IPS DF 19.7 (cell line): Measurements from ENCODE around the gene GSN.

Source experiments
- DNase-seq: peaks from one replicate; pipeline ENCODE4 v3.0.0-alpha.2; 2013; ENCODE audit warnings: low read depth, low spot score

The GSN gene

DNA sequence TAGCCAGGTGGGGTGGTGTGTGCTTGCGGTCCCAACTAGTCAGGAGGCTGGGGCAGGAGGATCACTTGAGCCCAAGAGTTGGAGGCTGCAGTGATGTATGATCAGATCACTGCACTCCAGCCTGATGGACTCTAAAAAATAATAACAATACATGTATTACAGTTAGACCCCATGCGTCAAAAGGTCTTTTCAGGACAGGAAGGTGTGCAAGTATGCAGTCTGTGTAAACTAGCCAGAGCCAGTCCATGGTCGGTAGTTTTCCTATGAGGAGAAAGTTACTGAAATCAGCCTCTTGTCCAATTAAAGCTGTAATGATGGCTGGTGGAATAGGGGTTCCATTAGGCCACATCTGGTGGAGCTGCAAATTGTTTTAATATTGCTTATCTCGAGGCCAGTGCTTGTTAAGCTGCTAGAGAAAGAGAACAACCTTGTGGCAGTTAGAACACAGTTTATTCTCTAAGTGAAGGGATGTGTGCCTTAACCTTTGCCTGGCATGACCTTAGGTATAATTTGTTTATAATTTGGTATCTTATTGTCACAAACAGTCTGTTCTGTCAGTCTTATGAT lies 103.6 kb downstream of the GSN start:
- no peak for DNase-seq

GRCh38 chr9:121372239-121373010 lies 104.5 kb downstream of the GSN start:
- DNase-seq = no peak

DNA sequence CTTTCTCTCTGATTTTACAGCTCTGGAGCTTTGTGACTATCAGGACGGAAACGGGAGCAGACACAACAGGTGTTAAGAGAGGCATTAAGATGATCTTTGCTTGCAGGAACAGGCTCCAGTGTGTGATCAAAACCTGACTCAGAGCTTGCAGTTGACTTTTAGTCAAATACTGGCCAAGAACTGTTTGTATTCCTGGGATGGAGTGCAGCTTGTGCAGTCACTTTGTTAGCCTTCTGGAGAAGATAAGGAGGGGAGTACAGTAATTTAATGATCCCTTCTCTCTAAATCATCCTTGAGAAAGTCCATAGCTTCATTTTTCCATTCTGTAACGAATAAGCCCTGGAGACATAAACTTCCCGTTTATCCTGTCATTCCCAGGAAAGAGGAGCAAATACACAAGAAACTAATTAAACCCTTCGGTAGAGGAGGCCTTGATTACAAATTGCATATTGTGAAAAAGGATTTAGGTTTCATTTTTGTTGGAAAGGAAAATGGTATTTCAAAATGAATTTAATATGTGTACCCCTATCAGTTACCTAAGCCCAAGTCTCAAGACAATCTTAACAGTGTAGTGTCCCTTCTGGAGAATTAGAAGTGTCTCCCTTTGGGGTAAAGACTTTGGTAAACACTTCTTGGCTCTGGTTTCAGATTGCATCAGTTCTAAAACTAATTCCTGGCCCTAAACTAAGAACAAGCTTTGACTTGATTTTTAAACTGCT lies 105.2 kb downstream of the GSN start:
- no peak for DNase-seq

GRCh38 chr9:121376214-121376830 lies 108.4 kb downstream of the GSN start:
- DNase-seq = no peak

- no peak for DNase-seq
These were observed 112.9 kb downstream of the GSN start for GRCh38 chr9:121380846-121381245.
